ENCODE results near the gene HSPA14. TPM values are rescaled to one million over a fixed set of nuclear protein-coding genes. Genes with fewer than 3 reads are reported as not detected.

Gene HSPA14
- total RNA-seq, 1 experiment from 2014 or later: 41.0 TPM

- no peaks in the 10 kb centered on the region for H4K20me1 ChIP-seq (ENCODE audit: control insufficient read depth, insufficient read depth, insufficient read length)
- Mint-ChIP-seq H3K4me1 (no peaks in the 10 kb centered on the region), H3K27me3 (ENCODE audit: low read depth) (no peaks in the 10 kb centered on the region), H3K4me3 (no peak overlapping the region), H3K36me3 (ENCODE audit: insufficient read depth in 1 of 3, low read depth in 3 of 3) (peaks cover 9 to 52% (median 22%) of the 10 kb centered on the region in 3 experiments; a peak in 6 of 7 replicates), H3K9me3 (no peaks in the 10 kb centered on the region), H3K27ac (0 out of 7 replicates have a peak overlapping the region, but pooled peaks of 1 of the 3 experiments have one; percentile 29)
- no CpG with 5 or more reads among the region's 6 CpGs for WGBS (ENCODE audit: extremely low coverage, insufficient read length, low lambda C conversion rate)
- H4K91ac ChIP-seq (ENCODE audit: insufficient read length, low read depth, low read length): no peak overlapping the region
- no peak overlapping the region for H2AFZ ChIP-seq (ENCODE audit: low read length)
- no peak overlapping the region for H3K56ac ChIP-seq (ENCODE audit: insufficient read length, low read depth, low read length)
- TF ChIP-seq CTCF (conservative IDR thresholded peaks at IDR 0.05): no peak
- H3K23me2 ChIP-seq (ENCODE audit: insufficient read length, low read depth, low read length, poor library complexity, severe bottlenecking): no peaks in the 10 kb centered on the region
- H3K27me3 ChIP-seq (ENCODE audit: insufficient read depth, low read length): no peaks in the 10 kb centered on the region
- H3K23ac ChIP-seq (ENCODE audit: insufficient read length, low read depth, low read length): no peak overlapping the region
- no peak overlapping the region for H3K14ac ChIP-seq (ENCODE audit: insufficient read depth, low read length)
- H3K9me3 ChIP-seq (ENCODE audit: control insufficient read depth, low read depth, low read length): no peaks in the 10 kb centered on the region
- H3K4me2 ChIP-seq (ENCODE audit: insufficient read depth, insufficient read length, low read length): no peak overlapping the region
- H2BK12ac ChIP-seq (ENCODE audit: insufficient read length, low read depth, low read length): no peak overlapping the region
- H3K9ac ChIP-seq (ENCODE audit: extremely low read depth, insufficient read length, low read length): no peak overlapping the region
- H2BK15ac ChIP-seq (ENCODE audit: low read depth, low read length): no peak overlapping the region
- H3K27ac ChIP-seq (ENCODE audit: insufficient read length, low read depth, low read length): no peak overlapping the region
- H2BK120ac ChIP-seq (ENCODE audit: low read depth, low read length, poor library complexity, severe bottlenecking): no peak overlapping the region
- H4K5ac ChIP-seq (ENCODE audit: insufficient read length, low read depth, low read length): no peak overlapping the region
- no peaks in the 10 kb centered on the region for H3K4me1 ChIP-seq (ENCODE audit: insufficient read depth, low read length)
- no peak for DNase-seq
- no peak overlapping the region for H3T11ph ChIP-seq (ENCODE audit: low read length)
- H4K8ac ChIP-seq (replicated peaks; ENCODE audit: insufficient read length, low read depth, low read length): no peak overlapping the region
- H2AK5ac ChIP-seq (ENCODE audit: insufficient read length, low read length): no peak overlapping the region
- no peak overlapping the region for H3K4ac ChIP-seq (ENCODE audit: low read depth, low read length)
- no peak overlapping the region for H2BK5ac ChIP-seq (ENCODE audit: insufficient read length, low read length)
- no peak overlapping the region for H2BK20ac ChIP-seq (ENCODE audit: low read depth, low read length, poor library complexity, severe bottlenecking)
- H3K79me2 ChIP-seq (ENCODE audit: insufficient read depth, low read length): no peaks in the 10 kb centered on the region
- no peak overlapping the region for H3K18ac ChIP-seq (ENCODE audit: insufficient read length, low read depth, low read length)
- H3K79me1 ChIP-seq (ENCODE audit: insufficient read depth, low read depth, low read length, poor library complexity, severe bottlenecking): no peaks in the 10 kb centered on the region
Measured at GRCh38 chr10:14858338-14858960, 20.3 kb downstream of the HSPA14 start.
